GM19240 (cell line): ENCODE measurements around the gene PSMB2.
"Not testable (repeated sequence)": the region's sequence is repeated elsewhere in the genome, so short reads cannot be mapped to it uniquely, and the experiment has no call there.

Experiments used
- DNase-seq: peaks from one replicate; pipeline ENCODE4 v3.0.0; 2011; ENCODE audit warnings: low spot score; ENCODE audit not compliant: insufficient read length

PSMB2 gene

DNA sequence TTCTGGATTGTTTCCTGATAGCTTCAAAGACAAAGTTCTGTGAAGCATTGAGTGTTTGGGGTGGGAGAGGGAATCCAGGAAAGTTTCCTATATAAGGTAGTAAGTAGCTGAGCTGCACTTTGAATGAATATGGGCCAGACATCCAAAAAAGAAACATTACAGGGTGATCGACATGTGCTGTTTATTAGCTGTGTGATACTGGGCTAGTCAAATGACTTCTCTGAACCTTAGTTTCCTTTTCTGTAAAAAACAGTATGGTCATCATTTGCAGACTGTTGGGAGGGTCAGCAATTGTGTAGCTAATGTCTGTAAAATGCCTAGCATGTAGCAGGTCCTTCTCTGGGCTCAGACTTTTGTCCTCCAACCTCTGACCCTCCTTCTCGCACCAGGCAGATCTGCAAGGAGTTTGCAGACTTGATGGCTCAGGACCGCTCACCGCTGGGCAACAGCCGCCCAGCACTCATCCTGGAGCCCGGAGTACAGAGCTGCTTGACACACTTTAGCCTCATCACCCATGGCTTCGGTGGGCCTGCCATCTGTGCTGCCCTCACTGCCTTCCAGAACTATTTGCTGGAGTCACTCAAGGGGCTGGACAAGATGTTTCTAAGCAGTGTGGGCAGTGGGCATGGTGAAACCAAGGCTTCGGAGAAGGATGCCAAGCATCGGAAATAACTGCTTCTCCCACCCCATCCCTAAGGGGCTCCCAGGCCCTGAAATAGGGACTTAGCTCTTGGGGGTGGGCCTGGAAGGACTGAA lies 47.1 kb downstream of the PSMB2 start:
- DNase-seq: no peak

- no peak for DNase-seq
These were observed 48.1 kb downstream of the PSMB2 start for GRCh38 chr1:35592991-35593769.

GRCh38 chr1:35591211-35591610 lies 50.1 kb downstream of the PSMB2 start:
- DNase-seq: no peak

GRCh38 chr1:35590476-35591040 lies 50.8 kb downstream of the PSMB2 start:
- no peak for DNase-seq

DNA sequence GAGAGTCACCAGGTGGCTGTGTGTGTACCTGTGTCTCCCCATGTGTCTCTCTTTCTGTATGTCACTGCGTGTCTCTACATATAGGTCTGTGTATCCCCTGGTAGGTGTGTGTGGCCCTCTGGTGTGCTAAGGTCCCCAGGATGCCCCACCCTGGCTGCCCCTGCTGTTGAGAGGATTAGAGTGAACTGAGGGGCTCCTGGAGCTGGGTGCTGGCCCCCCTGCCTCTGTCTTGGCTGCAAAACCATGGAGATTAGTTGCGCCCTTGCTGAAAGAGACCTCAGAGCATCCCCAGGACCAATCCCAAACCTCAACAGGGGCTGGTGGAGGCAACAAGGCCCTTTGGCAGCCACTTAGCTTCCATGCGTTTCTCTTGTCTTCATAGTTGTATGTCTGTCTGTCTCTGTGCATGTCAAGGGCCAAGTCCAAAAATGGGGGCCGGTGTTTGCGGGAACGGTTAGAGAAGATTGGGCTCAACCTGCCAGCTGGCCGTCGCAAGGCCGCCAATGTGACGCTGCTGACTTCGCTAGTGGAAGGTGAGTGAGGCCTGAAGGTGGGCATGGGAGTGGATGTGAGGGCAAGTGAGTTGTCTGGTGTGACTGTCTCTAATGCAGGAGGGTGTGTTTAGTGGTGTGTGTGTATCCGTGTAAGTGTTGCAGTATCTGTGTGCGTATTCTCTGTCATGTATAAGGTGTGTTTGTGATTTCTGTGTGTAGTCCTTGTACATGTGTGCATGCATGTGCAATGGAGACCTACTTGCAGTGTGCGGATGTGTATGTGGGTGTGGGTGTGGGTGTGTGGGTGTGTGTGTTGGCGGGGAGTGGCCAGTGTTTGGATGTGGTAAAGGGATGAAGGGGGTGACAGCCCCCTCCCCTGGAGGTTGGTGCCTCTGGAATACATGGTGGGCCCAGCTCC lies 51.6 kb downstream of the PSMB2 start:
- no peak for DNase-seq

GRCh38 chr1:35588197-35588910 lies 53.0 kb downstream of the PSMB2 start:
- no peak for DNase-seq

DNA sequence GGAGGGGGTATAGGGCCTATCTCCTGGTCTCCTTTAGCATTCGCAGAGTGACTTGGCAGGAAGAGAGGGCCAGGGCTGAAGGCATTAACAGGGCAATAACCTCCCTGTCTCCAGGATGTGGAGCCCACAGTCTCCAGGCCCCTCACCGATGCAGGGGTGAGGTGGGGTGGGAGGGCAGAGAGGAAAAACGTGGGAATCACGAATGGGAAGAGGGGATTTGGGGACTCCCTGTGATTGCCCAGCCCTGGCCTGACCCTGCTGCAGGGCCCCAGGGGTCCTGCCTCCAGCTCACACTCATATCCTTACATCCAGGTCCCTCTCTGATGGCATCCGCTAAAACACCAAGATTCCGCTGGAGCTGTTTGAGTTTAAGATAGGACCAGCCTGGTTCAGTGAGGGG lies 53.6 kb downstream of the PSMB2 start:
- DNase-seq: no peak

DNA sequence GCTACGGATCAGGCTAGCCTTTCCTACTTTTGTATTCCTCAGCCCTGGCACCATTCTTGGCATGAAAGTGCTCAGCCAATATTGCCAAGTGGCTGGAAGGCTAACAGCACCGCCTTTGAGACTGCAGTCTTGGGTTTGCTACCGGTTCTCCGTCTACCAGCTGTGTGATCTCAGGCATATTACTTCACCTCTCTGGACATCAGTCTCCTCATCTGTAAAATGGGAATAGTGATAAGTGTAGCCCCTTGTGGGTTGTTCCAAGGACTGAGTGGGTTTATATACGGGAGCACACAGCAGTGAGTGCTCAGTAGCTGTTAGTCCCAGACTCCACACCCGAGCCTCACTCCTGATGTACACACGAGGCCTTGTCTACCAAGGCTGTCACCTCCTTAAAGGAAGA lies 54.5 kb downstream of the PSMB2 start:
- no peak for DNase-seq

DNA sequence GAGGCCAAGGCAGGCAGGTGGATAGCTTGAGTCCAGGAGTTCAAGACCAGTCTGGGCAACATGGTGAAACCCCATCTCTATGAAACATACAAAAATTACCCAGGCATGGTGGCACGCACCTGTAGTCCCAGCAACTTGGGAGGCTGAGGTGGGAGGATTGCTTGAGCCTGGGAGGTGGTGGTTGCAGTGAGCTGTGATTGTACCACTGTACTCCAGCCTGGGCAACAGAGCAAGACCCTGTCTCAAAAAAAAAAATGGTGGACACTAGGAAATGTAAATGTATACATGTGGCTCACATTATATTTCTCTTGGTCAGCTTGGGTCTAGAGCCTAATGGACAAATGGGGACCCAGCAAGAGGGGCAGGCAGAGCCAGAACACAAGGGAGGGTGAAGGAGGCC lies 55.5 kb downstream of the PSMB2 start:
- not testable (repeated sequence) for DNase-seq

- no peak for DNase-seq
These were observed 56.0 kb downstream of the PSMB2 start for GRCh38 chr1:35585281-35585680.

GRCh38 chr1:35581621-35582020 lies 59.7 kb downstream of the PSMB2 start:
- DNase-seq: not testable (repeated sequence)

DNA sequence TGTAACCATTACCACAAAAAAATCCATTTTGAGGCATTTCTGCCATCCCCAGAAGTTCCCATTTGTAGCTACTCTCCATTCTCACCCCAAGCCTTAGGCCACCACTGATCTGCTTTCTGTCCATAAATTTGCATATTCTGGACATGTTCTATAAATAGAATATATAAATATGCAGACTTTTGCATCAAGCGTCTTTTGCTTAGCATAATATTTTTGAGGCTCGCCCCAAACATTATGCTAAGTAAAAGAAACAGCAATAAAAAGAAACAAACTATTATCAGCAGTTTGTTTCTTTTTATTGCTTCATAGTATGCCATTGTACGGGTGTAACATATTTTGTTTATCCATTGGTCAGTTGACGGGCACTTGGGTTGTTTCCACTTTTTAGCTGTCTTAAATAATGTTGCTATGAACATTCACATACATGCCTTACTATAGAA lies 60.4 kb downstream of the PSMB2 start:
- DNase-seq: no peak

GRCh38 chr1:35577071-35577998 lies 64.0 kb downstream of the PSMB2 start:
- DNase-seq: peak; percentile 81

DNA sequence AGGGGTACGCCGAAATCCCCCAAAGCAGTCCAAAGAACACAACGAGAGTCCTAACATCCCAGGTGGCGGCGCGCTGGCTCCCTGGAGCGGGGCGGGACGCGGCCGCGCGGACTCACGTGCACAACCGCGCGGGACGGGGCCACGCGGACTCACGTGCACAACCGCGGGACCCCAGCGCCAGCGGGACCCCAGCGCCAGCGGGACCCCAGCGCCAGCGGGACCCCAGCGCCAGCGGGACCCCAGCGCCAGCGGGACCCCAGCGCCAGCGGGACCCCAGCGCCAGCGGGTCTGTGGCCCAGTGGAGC lies 64.6 kb downstream of the PSMB2 start:
- DNase-seq: not testable (repeated sequence)

GRCh38 chr1:35576061-35576765 lies 65.1 kb downstream of the PSMB2 start:
- no peak for DNase-seq

- DNase-seq: no peak
These were observed 65.8 kb downstream of the PSMB2 start for GRCh38 chr1:35575416-35575958.

DNA sequence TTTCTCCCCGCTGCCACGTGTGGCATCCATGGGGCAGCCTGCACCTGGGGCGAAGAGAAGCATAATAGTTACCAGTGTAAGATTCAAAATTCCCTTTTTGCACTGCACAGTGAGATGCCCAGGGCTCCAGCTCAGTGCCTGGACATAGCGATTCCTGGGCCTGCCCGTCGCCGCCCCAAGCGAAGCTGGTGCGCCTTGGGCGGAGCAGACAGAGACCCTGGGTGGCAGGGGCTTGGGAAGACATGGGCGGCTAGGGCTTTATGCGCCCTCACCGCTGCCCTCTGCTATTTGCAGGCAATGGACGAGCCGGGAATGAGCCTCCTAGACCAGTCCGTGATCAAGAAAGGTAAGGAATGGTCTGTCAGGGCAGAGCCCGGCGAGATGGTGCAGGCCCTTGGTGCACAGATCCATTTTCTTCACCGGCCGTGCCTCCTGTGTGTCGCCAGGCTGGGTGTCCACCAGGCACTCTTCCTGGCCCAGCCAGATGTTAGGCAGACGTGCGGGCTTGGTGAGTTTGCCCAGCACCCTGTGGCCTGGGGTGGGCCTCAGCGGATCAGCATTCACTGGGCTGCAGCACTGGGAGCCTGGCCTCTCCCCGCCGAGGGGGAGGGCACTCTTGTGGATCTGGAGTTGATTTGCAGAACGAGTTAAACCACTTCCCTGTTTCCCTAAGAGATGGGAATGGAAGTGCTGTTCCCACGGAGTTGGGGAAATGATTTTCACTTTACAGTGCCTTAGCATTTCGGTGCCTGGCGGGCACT lies 66.5 kb downstream of the PSMB2 start:
- no peak for DNase-seq

- no peak for DNase-seq
These were observed 67.1 kb downstream of the PSMB2 start for GRCh38 chr1:35574125-35574654.
